GM18951 (cell line): Measurements from ENCODE around the gene TNF.
"Not testable (repeated sequence)": the region's sequence is repeated elsewhere in the genome, so short reads cannot be mapped to it uniquely, and the experiment has no call there.

Experiments
- POLR2A ChIP-seq: IDR thresholded peaks from 4 replicates; pipeline ENCODE4 v1.6.1; 2011; ENCODE audit warnings: mild to moderate bottlenecking; ENCODE audit not compliant: insufficient read length, insufficient read depth; ENCODE audit errors: extremely low read depth
- in situ Hi-C: fragments of 300-500 bp; cut with MboI; formaldehyde crosslinking; loops from one replicate; pipeline ENCODE4 v1.12.0; 2022; ENCODE audit warnings: low sequenced_read_pairs, mixed read lengths, inconsistent platforms; ENCODE audit not compliant: unreplicated experiment

Gene TNF

DNA sequence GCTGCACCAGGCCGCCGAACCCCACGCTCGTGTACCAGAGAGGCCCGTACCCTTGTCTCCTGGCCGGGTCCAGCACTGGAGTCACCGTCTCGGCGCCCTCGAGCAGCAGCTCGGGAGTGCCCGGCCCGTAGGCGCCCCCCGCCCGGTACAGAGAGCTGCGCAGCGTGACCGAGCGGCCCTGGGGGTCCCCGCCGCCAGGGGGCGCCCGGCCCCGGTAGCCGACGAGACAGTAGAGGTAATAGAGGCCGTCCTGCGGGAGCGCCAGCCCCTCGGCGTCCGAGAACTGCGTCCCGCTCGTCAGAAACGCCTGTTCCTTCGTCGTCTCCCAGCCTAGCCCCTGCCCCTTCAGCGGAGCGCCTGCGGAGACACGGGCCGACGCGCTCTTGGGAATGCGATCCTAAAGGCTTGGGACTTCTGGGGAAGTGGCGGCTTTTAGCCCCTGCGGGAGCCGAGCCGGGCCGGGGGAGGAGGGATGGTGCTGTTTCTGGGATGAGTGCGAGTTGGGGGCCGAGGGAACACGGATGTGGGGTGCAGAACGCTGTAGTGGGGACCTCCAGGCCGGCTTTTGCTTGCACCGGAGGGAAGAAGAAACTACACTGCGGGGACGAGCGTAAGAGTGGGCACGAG lies 5.6 kb downstream of the TNF start:
- peak; percentile 64 for TF ChIP-seq POLR2A
- in situ Hi-C loops = no loop called here

DNA sequence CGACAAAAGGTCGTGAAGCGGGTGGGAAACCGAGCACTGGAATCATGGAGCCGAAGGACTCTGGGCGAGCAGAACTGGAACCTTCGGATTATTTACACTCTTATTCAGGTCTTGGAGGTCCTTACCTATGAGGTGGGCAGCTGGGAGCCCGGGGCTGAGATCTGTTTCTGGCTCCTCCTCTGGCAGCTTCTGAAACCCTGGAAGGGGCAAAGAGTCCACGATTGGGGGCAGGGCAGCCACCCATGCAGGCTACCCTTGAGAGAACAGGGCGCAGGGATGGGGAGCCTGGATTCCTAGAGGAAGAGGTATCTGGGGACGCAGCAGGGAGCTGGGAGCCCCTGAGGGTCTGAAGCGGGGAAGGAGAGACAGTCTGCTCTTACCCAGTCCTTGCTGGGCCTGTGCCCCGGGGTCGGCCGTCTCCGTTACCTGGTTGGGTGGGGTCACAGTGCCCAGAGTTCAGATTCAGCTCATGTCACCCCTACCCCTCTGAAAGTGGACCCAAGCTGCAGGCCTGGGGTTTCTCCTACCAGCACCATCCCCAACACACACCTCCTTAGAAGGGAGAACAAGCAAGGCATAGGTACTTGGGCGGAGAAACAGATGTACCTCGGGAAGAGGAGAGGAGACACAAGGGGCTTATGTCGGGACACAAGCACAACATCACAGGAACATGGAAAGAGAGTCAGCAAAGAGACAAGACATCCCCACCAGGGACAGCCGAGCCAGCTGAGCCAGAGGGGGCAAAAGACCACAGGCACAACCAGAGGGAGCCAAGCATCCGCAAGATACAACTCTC lies 6.3 kb downstream of the TNF start:
- TF ChIP-seq POLR2A = no peak
- in situ Hi-C loops = no loop called here

DNA sequence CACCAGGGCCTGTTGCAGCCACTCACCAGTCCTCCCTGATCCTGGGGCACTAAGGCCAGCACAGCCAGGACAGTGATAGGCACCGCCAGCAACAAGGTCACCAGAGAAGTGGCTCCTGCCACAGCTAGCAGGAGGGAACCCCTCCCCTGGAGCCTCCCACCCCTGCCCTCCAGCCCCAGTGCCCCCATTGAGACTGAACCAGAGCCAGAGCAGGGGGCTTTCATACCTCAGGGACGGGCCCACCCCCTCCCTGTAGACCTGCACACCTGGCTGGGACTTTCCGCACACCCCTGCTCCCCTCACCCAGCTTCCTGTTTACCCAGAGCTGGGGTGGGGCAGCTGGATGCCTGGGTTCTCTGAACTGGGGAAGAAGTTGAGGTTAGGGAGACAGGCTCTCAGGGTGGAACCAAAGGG lies 6.9 kb downstream of the TNF start, which contains the start of gene LTB:
Gene LTB, minus strand, starts transcription at position 195 of the 414 bp plus-strand sequence. Its CDS starts 7 bp downstream, at position 188.
- TF ChIP-seq POLR2A = peak; percentile 48
- in situ Hi-C loops = no loop called here

GRCh38 chr6:31585491-31585890 lies 10.1 kb downstream of the TNF start:
- TF ChIP-seq POLR2A = no peak
- in situ Hi-C loops = no loop called here

DNA sequence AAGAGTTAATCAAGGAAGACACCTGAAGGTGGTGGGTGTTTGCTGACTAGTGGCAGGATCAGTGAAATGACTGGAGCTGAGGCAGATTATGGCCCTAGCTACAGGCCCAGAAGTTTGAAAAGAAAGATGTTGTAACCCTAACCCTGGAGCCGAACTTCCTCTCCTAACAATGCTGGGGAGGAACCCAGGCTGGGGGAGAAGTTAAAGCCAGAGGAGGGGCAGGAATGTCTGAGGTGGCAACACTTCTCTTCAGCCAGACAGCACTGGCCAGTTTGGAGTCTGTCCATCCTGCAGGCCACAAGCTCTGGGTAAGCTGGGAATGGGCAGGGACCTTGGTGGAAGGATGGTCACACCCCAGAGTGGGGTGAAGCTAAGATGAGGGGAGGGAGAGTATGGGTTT lies 10.6 kb downstream of the TNF start, which contains the start of gene LST1:
Gene LST1, plus strand, starts transcription at position 270 of the 400 bp plus-strand sequence. CDS start 1,023 bp downstream, outside the sequence.
- in situ Hi-C loops = no loop called here

DNA sequence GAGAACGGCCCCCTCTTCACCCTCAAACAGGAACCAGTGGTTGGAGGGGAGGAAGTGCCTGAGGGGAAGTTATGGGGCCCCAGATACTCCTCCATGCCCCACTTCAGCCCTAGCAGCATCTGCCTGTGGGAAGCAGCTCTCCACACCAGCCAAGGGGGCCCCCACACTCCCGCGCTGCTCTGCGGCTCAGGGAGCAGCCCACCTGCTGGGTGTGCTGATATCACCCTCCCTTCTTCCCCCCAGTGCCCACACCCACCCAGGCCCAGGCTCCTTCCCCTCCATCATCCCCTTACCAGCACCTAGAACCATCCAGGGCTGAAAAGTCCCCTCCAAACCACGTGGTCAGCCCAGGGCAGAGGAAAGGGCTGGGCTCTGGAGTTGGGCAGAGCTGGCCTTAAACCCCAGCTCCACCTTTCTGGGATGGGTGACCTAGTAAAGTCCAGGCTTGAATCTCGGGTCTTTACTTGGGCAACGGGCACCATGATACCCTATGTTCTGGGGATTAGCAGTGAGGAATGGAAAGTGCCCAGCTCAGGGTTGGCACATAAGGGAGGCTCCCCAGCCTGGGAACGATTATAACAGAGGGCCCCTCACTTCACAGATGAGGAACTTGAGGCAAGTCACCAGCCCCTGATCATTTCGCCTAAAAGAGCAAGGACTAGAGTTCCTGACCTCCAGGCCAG lies 11.4 kb downstream of the TNF start:
- in situ Hi-C loops = no loop called here
- no peak for TF ChIP-seq POLR2A

More for the DNA sequence above, 10.6 kb downstream of the TNF start, which contains the start of gene LST1:
- TF ChIP-seq POLR2A = no peak

DNA sequence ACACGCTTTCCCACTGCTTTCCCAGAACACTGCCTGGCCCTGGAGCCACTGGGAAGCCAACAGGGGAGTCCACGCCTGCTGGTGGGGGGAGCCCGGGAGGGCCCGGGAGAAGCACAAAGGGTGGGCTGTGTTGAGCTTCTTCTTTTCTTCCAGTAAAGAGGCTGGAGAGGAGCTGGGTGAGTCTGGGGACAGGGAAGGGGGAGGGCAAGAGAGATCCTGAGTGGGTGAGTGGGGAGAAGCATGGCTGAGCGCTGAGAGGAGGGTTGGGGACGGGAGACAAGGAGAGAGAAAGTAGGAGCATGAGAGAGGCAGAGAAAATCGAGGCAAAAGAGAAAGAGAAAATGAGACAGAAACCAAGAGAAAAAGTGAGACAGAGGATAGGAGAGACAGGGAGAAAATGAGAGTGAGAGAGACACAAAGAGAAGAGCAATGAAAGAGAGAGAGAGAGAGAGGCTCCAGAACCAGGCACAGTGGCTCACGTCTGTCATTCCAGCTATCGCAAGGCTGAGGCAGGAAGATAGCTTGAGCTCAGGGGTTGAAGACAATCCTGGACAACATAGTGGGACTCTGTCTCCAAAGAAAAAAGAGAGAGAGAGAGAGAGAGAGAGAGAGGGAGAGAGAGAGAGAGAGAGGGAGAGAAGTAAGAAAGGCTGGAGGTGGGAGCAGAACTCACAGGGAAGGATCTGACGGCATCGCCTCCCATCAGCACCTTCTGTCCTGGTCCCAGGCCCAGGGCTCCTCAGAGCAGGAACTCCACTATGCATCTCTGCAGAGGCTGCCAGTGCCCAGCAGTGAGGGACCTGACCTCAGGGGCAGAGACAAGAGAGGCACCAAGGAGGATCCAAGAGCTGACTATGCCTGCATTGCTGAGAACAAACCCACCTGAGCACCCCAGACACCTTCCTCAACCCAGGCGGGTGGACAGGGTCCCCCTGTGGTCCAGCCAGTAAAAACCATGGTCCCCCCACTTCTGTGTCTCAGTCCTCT lies 12.7 kb downstream of the TNF start:
- in situ Hi-C loops = no loop called here
- TF ChIP-seq POLR2A = no peak

- in situ Hi-C loops = no loop called here
- no peak for TF ChIP-seq POLR2A
Measured at GRCh38 chr6:31588871-31589650, 13.7 kb downstream of the TNF start.

GRCh38 chr6:31590691-31591090 lies 15.3 kb downstream of the TNF start:
- in situ Hi-C loops = not testable (repeated sequence)

DNA sequence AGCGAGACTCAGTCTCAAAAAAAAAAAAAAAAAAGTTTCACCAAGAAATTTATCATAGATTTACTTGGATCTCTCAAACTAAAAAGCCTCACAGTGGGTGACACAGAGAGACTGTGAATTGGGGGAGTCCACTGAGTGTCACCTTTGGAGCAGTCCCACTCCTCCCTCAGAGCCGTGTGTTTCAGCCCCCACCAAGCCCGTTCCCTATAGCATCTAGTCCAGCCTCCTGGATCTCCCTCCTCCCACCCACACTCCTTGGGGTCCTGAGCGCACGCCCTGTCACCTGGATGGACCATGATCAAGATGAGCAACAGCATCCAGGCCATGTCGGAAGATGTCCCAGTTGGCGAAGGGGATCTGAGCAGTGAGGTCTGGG lies 17.0 kb downstream of the TNF start:
- in situ Hi-C loops = no loop called here

DNA sequence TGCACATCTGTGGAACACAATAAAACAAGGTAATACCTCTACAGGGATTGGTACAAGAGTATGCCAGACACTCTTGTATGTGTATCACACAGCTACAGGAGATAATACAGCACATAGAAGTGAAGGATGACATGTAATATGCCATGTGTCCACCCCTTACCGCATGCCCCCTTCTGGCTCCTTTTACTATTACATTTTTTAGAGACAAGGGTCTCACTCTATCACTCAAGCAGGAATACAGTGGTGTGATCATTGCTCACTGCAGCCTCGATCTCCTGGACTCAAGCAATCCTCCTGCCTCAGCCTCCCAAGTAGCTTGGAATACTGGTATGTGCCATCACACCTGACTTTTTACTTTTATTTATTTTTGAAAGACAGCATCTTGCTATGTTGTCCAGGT lies 21.6 kb downstream of the TNF start:
- in situ Hi-C loops = loop anchor here (5.0 kb wide), 1 partner anchor 45 kb away; no protein-coding TSS in a partner anchor
- no peak for TF ChIP-seq POLR2A

More for the DNA sequence above, 17.0 kb downstream of the TNF start:
- TF ChIP-seq POLR2A = no peak

- in situ Hi-C loops = no loop called here
Measured at GRCh38 chr6:31607317-31607716, 32.0 kb downstream of the TNF start.

More at GRCh38 chr6:31607317-31607716, 32.0 kb downstream of the TNF start:
- no peak for TF ChIP-seq POLR2A
